GM08714 (cell line): ENCODE results near the gene ASPG.

Source experiments
- H3K4me3 ChIP-seq: fragments of 200-500 bp; sonication (Bioruptor generic); 2 replicates; pipeline ENCODE4 v1.5.1; 2014; ENCODE audit warnings: mild to moderate bottlenecking, low read length, inconsistent platforms
- ZNF274 ChIP-seq: IDR thresholded peaks from 2 replicates; pipeline ENCODE4 v1.6.1; 2012; ENCODE audit warnings: mild to moderate bottlenecking, low read depth, low read length

ASPG gene

GRCh38 chr14:104094056-104094708, 8.7 kb downstream of the ASPG start:
- no peak overlapping the region for H3K4me3 ChIP-seq
- TF ChIP-seq ZNF274, result no peak

GRCh38 chr14:104094709-104095425, 9.4 kb downstream of the ASPG start:
- H3K4me3 ChIP-seq, result no peak overlapping the region
- no peak for TF ChIP-seq ZNF274

GRCh38 chr14:104095426-104096310, 10.2 kb downstream of the ASPG start:
- no peak for TF ChIP-seq ZNF274

GRCh38 chr14:104096318-104096717, 10.8 kb downstream of the ASPG start:
- H3K4me3 ChIP-seq, result no peak overlapping the region
- no peak for TF ChIP-seq ZNF274

More at GRCh38 chr14:104095426-104096310, 10.2 kb downstream of the ASPG start:
- H3K4me3 ChIP-seq, result no peak overlapping the region

GRCh38 chr14:104096751-104097700, 11.5 kb downstream of the ASPG start:
- TF ChIP-seq ZNF274, result no peak
- no peak overlapping the region for H3K4me3 ChIP-seq

GRCh38 chr14:104098272-104099095, 13.0 kb downstream of the ASPG start:
- no peak overlapping the region for H3K4me3 ChIP-seq
- TF ChIP-seq ZNF274, result no peak

- TF ChIP-seq ZNF274, result no peak
- H3K4me3 ChIP-seq, result no peak overlapping the region
These were observed 13.9 kb downstream of the ASPG start for GRCh38 chr14:104099096-104100041.

GRCh38 chr14:104100171-104101085, 14.9 kb downstream of the ASPG start:
- TF ChIP-seq ZNF274, result no peak
- H3K4me3 ChIP-seq, result no peak overlapping the region

GRCh38 chr14:104101086-104101621, 15.7 kb downstream of the ASPG start:
- TF ChIP-seq ZNF274, result no peak
- no peak overlapping the region for H3K4me3 ChIP-seq

GRCh38 chr14:104101651-104102281, 16.3 kb downstream of the ASPG start:
- no peak for TF ChIP-seq ZNF274
- H3K4me3 ChIP-seq, result no peak overlapping the region
